Measurements from ENCODE around the gene RAC2.

- TF ChIP-seq TAF1 (IDR thresholded peaks at IDR 0.05; ENCODE audit: borderline replicate concordance, low read depth, low read length): no peak
- TF ChIP-seq POLR2A (IDR thresholded peaks at IDR 0.05; ENCODE audit: low read depth, low read length): no peak
- TF ChIP-seq POLR2AphosphoS5 (IDR thresholded peaks at IDR 0.05; ENCODE audit: low read depth, low read length): no peak
Observed at GRCh38 chr22:37204045-37204655, 39.9 kb downstream of the RAC2 start.
